Measurements from ENCODE around the gene CLIC1.

DNA sequence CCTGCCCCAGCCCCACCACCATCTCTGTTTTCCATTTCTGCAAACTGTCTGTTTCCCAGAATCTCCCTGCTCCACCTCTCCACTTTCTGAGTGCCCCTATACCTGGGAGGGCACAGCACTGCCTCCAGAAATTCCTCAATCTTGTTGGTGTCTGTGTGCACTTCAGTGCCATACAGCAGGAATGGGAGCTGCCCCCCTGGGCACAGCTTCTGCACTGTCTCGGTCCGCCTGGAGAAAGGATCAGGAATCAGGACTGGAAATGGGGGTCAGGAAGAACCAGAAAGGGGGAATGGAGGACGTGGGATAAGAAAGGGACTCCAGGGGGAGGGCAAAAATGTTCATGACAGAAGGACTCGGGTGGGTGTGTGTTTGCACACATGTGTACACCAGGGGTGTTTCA, 2.6 kb downstream of the CLIC1 start:
- TF ChIP-seq, protein P1, sequence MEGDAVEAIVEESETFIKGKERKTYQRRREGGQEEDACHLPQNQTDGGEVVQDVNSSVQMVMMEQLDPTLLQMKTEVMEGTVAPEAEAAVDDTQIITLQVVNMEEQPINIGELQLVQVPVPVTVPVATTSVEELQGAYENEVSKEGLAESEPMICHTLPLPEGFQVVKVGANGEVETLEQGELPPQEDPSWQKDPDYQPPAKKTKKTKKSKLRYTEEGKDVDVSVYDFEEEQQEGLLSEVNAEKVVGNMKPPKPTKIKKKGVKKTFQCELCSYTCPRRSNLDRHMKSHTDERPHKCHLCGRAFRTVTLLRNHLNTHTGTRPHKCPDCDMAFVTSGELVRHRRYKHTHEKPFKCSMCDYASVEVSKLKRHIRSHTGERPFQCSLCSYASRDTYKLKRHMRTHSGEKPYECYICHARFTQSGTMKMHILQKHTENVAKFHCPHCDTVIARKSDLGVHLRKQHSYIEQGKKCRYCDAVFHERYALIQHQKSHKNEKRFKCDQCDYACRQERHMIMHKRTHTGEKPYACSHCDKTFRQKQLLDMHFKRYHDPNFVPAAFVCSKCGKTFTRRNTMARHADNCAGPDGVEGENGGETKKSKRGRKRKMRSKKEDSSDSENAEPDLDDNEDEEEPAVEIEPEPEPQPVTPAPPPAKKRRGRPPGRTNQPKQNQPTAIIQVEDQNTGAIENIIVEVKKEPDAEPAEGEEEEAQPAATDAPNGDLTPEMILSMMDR (IDR thresholded peaks at IDR 0.05): no peak
- TF ChIP-seq EZH2 (IDR thresholded peaks at IDR 0.05) (no peak), EZH2phosphoT487 (IDR thresholded peaks at IDR 0.05) (no peak)

Data from neural progenitor cell (in vitro differentiated cells).